ENCODE data around the gene POFUT1.
"Not testable (repeated sequence)": the region's sequence is repeated elsewhere in the genome, so short reads cannot be mapped to it uniquely, and the experiment has no call there.

POFUT1 gene

DNA sequence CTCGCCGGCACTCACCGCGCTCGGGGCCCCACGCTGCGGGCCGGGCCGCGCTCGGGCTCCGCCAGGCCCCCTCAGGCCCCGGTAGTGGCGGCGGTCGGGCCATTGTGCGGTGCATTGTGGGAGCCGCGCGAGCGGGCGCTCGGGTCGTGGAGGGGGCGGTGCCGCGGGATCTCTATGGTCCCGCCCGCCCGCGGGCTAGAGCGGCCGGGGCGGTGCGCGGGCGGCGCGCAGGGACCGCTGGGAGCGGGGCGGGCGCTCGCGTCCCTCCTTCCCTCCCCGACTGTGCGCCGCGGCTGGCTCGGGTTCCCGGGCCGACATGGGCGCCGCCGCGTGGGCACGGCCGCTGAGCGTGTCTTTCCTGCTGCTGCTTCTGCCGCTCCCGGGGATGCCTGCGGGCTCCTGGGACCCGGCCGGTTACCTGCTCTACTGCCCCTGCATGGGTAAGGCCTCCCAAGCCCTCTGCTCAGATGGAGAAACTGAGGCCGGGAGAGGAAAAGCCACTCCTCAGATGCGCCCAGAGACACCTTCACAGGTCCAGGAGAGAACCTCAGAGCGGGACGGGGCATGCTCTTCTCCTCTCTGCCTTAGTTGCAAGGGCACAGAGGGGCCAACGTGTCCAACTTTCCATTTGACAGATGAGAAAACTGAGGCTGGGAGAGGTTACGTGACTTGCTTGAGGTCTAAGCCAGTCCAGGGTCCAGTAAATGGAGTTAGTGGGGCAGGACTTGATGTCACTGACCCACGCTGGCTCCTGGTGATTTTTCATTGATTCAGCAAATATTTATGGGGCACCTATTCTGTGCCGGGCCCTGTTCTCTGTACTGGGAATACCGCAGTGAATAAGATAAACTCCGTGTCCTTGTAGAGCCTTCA, at the start of gene POFUT1, which contains the start of gene PLAGL2:
POFUT1 (plus strand) TSS at position 255 of the 873 bp plus-strand sequence; CDS start at position 317, 62 bp downstream.
PLAGL2 (minus strand) TSS at position 118 of the 873 bp plus-strand sequence. CDS start 5,565 bp downstream, outside the sequence.
- peak; percentile 93 for DNase-seq

GRCh38 chr20:32158351-32158750, 49.3 kb upstream of the POFUT1 start:
- DNase-seq, result no peak

- no peak for DNase-seq
Observed at GRCh38 chr20:32158943-32159660, 48.6 kb upstream of the POFUT1 start.

GRCh38 chr20:32159766-32160221, 47.9 kb upstream of the POFUT1 start:
- no peak for DNase-seq

DNA sequence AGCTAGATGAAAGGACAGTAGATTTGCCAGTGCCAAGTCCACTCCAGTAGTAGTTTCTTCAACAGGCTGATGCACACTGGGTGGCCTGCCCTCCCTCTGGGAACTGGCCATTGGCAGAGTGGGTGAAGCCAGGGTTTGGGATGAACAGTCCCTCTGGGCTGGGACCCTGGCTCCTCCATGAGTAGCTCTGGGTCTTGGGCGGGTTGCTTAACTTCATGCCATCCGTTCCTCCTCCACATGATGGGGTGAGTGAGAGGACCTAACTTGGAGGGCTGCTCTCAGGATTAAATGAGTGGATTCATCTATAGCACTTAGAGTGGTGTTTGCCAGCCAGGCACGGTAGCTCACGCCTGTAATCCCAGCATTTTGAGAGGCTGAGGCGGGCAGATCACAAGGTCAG, 47.3 kb upstream of the POFUT1 start:
- no peak for DNase-seq

GRCh38 chr20:32162351-32162750, 45.3 kb upstream of the POFUT1 start:
- DNase-seq, result no peak

DNA sequence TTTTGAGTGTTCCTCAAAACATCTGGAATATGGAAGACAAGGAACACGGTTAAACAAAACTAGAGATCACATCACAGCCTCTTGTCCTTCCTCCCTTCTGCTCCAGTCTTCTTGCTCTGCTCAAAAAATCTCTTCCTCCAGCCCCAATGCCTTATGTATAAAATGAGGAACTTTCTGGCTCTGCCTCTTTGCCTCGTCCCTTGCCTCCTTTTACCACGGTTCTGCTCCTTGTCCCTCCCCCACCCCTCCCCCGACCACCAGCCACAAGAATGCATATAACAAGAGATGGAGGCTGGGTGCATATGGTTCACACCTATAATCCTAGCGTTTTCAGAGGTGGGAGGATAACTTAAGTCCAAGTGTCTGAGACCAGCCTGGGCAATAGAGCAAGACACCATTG, 43.7 kb upstream of the POFUT1 start:
- DNase-seq, result no peak

GRCh38 chr20:32164984-32165735, 42.5 kb upstream of the POFUT1 start:
- DNase-seq, result no peak

GRCh38 chr20:32165836-32166545, 41.7 kb upstream of the POFUT1 start:
- no peak for DNase-seq

GRCh38 chr20:32167552-32167951, 40.1 kb upstream of the POFUT1 start:
- DNase-seq, result no peak

GRCh38 chr20:32168184-32168910, 39.3 kb upstream of the POFUT1 start:
- DNase-seq, result no peak

DNA sequence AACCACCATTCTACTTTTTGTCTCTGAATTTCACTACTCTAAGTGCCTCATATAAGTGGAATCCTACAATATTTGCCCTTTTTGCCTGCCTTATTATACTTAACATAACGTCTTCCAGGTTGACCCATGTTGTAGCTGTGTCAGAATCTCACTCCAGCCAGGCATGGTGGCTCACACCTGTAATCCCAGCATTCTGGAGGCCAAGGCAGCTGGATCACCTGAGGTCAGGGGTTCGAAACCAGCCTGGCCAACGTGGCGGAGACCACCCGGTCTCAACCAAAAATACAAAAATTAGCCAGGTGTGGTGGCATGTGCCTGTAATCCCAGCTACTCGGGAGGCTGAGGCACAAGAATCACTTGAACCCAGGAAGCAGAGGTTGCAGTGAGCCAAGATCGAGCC, 30.0 kb upstream of the POFUT1 start:
- not testable (repeated sequence) for DNase-seq

DNA sequence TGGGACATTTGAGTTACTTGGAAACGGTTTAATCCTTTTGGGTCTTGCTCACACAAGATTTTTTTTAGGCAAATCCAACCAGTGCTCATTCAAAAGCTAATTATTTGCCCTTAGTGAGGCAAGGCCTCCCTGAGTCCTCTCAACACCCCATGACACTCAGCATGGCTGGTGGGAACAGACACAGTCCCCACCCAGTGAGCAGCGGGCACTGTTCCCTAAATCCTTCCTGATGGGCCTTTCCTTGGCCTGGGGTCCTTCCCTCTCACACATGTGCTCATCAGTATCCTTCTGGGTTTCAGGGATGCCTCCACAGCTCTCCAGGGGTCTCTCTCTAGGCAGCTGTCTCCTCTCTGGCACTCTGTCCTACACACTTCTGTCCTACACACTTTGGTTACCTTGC, 28.2 kb upstream of the POFUT1 start:
- DNase-seq, result no peak

DNA sequence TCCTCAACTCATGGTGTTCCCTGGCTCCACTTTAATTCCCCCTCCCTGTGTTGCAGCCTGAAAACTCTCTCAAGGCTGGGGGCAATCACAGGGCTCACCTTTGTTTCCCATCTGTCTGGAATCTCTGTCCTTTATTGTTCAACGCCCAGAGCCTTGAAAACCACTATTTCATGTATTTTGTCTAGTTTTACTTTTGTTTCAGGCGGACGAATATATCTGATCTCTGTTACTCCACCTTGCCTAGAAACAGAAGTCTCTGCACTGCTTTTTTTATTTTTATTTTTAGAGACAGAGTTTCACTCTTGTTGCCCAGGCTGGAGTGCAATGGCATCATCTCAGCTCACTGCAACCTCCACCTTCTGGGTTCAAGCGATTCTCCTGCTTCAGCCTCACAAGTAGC, 27.7 kb upstream of the POFUT1 start:
- DNase-seq, result no peak

DNA sequence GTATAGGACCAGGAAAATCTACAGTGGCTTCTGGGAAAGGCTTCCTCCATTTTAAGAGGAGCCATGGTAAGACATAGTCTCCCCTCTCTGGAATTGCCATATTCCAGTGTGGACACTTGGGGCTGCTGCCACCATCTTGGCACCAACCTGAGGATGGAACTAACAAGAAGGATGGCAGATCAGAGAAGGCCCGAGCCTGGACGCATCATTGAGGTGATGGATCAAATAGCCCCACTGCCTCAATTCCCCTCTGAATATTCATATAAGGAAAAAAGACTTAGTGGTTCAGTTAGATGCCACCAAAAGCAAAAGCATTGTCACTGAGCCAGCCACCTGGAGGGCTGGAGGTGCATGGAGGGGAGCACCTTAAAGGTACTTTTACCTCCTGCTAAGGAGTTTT, 26.1 kb upstream of the POFUT1 start:
- DNase-seq, result no peak

GRCh38 chr20:32183947-32184635, 23.6 kb upstream of the POFUT1 start:
- no peak for DNase-seq

GRCh38 chr20:32184961-32185603, 22.6 kb upstream of the POFUT1 start:
- no peak for DNase-seq

DNA sequence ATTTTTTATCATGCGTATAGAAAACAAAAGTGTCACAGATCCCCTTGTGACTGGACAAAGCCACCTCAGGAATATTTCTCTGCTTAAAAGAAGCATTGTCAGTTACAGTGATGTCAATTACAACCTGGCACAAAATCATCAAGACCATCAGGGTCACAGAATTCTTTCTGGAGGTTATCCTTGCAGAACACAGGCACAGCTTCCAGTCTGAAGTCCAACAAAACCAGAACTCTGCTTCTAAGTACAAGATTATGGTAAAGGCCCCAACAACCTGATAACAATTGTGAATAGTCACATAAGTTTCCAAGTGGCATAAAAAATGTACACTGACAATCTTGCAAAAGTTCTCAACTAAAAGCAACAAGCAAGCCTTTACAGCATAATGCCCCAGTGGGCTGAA, 21.2 kb upstream of the POFUT1 start:
- DNase-seq, result no peak

DNA sequence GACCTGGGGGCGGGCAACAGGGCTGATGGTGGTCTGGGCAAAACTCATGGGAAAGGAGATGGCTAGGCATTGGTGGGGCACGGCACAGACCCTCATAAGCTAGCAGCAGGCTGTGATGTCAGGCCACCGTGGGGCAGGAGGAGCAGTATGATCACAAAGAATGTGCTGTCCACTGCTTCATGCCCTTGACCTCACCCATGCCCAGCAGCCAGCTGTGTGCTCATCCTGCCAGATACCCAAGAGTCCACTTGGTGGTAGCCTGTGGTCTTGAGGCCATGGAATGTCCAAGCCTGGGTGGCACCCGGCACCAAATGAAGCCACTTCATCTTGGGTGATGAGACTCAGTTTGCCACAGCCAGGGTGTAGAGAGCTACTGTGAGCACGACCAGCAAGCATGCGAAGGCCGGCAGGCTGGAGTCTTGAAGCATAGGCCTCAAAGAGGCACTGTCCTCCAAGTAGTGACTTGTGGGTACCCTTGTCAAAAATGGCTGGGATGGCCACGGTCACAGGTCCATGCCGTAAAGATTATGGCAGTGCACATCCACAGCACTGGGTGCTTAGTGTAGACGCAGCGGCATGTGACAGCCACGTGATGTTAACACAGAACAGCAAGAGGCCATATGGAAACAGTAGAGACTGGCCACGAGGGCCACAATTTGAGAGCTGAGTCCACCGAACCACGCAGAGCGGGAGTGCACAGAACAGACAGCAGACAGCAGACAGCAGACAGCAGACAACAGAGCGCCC, 19.1 kb upstream of the POFUT1 start:
- no peak for DNase-seq

GRCh38 chr20:32189123-32189410, 18.6 kb upstream of the POFUT1 start:
- DNase-seq, result no peak

Data from activated T-cell treated with anti-CD3 and anti-CD28 coated beads, Interleukin-2, amount 50 U/mL, for 1 hour (primary cell).